Superior temporal gyrus (tissue), 1 donor: ENCODE measurements around the gene UBALD2.
"Not testable (repeated sequence)": the region's sequence is repeated elsewhere in the genome, so short reads cannot be mapped to it uniquely, and the experiment has no call there.

ENCODE experiments used
- DNase-seq: peaks from one replicate; pipeline ENCODE4 v3.0.0-alpha.2; 2016; ENCODE audit errors: extremely low spot score

UBALD2 gene

DNA sequence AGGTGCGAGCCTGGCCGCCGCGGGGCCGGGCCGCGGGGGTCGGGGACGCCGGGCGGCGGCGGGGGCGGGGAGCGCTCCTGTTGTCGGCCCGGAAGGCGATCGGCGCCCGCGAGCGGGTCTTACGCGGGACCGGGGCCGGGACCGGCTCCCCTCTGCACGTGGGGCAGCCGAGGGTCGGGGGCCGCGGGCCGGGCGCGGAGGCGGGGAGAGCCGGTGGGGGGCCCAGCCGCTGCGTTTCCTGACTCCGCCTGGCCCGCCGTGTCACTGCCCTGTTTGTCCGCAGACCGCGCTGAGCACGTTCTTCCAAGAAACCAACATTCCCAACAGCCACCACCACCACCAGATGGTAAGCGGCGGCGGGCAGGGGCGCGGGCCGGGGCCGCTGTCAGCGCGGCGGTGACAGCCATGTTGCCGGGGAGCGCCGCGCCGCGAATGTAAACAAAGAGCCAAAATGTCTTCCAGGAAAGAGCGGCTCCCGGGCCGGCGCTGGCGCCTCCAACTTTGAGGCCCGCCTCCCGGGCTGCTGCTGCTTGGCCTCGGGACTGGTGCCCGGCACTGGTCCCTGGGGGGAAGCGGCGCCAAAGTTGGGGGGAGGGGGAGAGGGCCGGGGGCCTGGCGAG lies 586 bp downstream of the UBALD2 start:
- DNase-seq: no peak

GRCh38 chr17:76266244-76266938 lies 1.2 kb downstream of the UBALD2 start:
- DNase-seq: no peak

DNA sequence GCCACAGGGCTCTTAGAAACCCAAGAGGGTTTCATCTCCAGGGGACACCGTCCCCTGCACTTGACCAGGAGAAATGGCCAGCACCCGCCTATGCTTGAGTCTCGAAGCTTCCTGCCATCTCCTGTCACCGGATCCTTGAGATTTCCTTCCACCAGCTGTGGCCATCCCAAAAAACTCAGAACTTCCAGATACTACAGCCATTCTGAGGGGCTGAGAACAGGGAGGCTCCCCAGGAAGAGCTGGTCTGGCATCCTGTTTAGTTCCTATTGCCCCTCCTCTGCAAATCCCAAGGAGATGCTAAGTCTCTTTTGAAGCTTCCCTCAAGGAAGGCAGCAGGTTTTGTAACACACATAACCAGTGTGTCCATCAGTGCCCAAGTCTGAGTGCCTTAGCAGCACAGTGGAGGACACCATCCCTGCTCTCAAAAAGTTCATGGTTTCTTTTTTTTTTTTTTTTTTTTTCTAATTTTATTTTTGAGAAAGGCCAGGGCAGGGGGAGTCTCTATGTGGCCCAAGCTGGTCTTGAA lies 2.0 kb downstream of the UBALD2 start:
- DNase-seq: no peak

DNA sequence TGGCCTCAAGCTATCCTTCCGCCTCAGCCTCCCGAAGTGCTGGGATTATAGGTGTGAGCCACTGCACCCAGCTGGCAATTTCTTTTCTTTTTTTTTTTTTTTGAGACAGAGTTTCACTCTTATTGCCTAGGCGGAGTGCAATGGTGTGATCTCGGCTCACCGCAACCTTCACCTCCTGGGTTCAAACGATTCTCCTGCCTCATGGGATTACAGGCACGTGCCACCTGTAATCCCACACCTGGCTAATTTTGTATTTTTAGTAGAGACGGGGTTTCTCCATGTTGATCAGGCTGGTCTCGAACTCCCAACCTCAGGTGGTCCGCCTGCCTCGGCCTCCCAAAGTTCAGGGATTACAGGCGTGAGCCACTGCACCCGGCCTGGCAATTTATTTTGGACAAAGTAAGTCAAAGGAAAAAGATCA lies 2.4 kb downstream of the UBALD2 start:
- not testable (repeated sequence) for DNase-seq

DNA sequence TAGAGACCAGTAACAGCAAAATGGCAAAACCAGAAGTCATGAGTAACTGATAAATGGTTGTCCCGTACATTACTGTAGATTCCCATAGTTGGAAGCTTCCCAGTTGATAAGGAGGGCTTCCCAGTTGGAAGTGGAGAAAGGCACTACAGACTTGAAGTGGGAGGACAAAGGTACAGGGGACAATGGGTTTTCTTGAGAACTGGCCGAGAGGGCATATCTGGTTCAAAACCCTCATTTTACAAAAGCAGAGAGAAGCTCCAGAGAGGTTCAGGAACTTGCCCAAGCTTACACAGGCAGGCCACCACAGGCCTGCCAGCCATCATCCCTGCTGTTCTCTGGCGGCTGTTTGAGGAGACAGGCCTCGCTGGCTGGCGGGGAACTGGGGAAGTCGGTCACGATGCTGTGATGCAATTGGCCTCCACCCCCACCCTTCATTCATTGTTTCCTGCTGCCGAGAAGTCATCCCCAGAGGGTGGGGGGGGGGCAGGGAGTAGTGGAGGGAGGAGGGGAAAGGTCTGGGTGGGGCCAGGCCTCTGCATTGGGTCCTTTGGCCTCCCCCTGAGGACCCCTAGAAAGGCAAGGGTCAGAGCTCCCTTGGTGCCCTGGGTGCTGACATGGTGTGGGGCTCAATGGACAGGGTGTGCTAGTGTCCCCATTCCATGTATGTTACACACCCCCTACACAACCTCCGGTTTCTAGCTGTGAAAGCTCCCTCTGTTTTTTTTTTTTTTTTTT lies 3.0 kb downstream of the UBALD2 start:
- DNase-seq: peak; percentile 71

- no peak for DNase-seq
Observed at GRCh38 chr17:76268991-76269981, 4.1 kb downstream of the UBALD2 start.

- no peak for DNase-seq
Observed at GRCh38 chr17:76270127-76270592, 5.0 kb downstream of the UBALD2 start.

DNA sequence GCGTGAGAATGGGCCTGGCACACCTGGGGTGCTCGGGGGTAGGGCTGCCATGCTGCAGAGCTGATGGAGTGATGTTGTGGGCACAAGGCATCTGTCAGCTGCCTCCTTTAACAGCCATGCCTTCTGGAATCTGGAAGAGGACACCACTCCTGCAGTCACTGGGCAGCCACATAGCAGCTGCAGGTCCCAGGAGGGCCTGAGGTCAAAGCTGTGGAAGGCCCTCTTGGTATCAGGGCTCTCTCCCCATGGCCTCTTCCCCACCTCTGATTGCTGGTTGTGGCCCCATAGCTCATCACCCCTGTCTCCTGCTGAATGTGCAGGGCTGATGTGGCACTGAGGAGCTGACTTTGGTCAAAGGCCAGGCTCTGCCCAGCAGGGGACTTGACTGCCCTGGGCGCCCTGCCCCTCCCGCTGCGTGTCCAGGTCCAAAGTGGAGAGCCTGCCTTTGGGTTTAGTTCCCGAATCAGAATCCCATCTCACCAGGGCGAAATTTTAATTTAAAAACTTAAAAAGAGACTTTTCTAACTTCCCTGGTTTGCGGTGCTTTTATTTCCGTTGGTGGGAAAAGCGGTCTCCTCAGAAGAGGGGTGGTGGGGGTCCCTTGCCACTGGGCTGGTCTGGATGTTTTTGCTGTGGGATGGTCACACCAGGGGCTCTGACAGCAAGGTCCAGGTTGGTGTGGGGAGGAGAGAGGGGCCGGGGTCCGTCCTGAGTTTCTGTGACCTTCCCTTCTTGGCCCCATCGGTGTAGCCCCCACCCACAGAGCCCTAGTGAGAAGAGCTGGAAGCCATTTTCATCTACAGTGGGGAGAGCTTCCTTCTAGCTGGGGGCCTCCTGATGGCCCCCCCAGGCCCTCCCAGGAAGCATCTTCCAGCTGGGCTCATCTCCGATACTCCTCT lies 5.9 kb downstream of the UBALD2 start:
- no peak for DNase-seq

- DNase-seq: no peak
Observed at GRCh38 chr17:76271669-76272540, 6.8 kb downstream of the UBALD2 start.

- no peak for DNase-seq
Observed at GRCh38 chr17:76272541-76273444, 7.6 kb downstream of the UBALD2 start.

DNA sequence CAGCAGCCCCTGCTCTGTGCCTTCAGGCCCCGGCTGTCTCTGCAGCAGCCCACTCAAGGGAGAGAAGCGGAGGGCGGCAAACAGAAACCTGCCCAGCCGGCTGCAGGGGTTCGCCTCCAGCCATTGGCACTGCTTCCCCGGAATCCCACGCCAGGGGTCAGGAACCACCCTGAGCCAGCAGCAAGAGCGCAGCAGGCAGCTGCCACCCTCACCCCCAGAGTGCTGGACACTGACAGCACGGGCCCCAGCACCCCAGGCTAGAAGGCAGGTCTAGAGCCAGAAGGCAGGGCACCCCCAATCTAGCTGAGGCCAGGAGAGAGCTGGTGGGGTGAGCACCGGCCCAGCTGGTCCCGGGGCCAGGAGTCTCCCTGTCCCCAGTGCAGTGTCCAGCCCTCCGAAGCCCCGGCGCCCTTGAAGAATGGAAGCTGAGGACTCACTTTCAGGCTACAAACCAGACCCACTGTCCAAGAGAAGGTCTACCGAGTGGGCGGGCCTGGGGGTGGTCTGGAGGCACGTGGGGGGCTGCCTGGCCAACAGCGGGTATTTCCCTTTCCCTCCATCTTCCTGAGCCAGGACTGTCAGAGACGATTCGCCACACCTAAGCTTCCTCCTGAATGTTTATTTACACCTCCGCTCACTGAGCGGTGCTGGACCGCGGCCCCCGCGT lies 8.4 kb downstream of the UBALD2 start:
- no peak for DNase-seq

DNA sequence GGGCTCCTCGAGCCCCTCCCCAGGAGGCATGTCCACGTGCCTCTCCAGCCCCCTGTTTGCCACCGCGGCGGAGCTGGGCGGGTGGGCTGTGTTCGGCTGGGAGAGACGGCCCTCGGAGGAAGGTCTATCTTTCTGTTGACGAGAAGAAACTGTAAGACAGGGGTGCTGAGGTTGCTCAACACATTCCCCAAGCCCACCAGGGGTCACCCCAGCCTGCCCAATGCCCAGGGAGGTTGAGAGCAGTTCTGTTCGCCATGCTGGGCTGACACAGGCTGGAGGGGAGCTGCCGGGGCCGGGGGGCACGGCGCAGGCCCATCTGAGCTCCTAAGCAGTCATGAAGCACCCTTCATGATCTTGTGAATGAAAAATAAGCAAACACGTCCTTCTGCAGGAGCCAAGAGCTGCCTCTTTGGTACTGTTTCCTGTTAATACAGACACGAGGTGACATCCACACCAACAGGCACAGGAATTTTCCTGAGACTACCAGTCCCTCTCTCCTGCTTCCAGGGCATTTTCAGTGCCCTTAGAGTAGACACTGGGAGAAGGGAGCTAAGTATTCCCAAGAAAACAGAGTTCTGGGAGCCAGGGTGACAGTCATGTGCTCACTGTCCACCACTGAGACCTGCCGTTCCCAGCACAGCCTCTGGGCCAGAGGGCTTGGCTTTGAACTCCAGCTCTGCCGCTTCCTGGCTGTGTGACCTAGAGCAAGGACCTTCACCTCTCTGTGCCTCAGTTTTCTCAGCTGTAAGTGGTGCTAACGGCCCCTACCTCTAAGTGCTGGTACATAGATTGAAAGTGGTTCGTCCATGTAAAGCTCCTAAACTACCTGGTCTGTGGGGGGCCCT lies 9.2 kb downstream of the UBALD2 start:
- no peak for DNase-seq

DNA sequence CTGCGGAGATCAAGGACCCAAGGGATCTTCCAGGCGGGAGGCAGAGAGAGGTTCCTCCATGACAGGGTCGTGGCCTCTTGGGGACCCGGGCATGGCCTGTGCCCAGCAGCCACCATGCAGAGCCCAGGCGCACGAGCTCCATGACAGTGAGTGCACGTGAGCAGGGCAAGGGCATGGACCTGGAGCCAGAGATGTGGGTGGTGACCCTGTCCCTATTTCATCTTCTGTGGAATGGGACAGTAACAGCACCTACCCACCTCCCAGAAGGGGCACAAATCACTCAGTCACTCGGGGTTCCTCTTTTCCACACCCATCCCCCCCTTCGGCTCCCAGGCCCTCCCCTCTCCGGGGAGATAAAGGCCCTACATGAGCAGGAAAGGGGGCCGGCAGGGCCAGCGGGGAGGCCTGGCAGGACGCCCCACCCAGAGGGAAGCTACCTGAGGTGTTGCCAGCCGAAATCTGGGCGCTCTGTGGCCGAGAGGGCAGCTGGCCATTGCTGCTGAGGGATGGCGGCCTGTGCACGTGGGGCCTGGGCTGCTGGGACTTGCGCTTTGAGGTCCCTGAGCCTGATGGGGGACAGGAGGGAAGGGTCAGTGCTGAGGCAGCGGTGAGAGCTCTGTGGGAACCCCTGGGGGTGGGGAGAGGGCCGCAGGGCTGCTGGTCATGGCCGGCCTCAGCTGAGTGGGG lies 10.4 kb downstream of the UBALD2 start:
- no peak for DNase-seq

GRCh38 chr17:76276069-76276431 lies 10.9 kb downstream of the UBALD2 start:
- no peak for DNase-seq

GRCh38 chr17:76276461-76277299 lies 11.5 kb downstream of the UBALD2 start:
- no peak for DNase-seq
